NCI-H69 (cell line): ENCODE measurements around the gene TNNC2.

Experiments used
- DNase-seq: peaks from one replicate; lab custom pipeline; 2025; lab: John Stamatoyannopoulos, UW

TNNC2 gene

DNA sequence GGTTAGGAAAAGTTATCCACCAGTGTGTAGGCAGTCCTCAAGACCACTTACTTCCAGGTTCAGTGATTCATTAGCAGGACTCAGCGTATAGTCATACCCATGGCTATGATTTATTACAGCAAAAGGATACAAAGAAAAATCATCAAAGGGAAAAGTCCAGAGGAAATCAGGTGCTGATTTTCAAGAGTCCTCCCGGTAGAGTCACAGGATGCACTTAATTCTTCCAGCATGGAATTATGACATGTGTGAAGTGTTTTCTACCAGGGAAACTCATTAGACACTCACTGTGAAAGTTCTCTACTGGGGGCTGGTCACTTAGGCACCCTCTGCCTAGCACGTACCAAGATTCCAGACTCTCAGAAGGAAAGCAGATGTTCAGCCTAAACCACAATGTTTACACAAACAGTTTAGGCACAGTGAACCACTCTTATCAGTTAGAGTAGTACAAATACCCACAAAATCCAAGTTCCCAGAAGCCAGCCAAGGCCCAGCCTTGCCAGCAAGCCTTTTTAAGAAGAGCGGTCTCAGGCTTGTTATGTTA is 45.7 kb downstream of the TNNC2 start:
- no peak for DNase-seq

DNA sequence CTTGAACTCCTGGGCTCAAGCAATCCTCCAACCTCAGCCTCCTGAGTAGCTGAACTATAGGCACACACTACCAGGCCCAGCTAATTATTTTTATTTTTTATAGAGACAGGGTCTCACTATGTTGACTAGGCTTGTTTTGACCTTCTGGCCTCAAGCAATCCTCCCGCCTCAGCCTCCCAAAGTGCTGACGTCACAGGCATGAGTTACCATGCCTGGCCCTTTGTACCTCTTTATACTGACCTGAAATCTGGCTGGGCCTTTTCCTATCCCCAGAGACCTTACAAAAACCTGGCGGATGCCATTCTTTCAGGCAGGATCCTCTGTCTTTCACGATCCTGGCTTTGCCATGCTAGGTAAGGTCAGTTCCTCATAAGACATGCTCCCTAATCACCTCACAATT is 47.0 kb downstream of the TNNC2 start:
- DNase-seq = no peak

GRCh38 chr20:45779011-45779915 is 47.8 kb downstream of the TNNC2 start:
- DNase-seq = no peak

DNA sequence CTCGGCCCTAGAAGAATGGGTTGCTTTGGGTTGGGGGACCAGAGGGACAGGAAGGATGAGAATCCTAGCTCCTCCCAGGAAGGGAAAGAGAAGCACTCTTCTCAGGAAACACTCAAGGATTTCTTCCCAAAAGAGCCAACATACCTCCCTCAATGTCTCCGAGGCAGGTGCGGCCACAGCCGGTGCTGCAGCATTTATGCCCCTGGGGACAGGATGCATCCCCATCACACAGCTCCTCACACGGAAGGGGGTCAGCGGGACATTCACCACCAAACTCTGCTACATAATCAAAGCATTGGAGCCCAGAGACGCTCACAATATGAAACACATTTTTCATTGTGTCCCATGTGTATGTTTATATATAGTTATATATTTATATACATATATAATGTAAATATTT is 50.2 kb downstream of the TNNC2 start:
- DNase-seq = no peak

GRCh38 chr20:45775411-45775810 is 51.7 kb downstream of the TNNC2 start:
- DNase-seq = no peak

GRCh38 chr20:45774945-45775344 is 52.2 kb downstream of the TNNC2 start:
- no peak for DNase-seq
